SJCRH30 (cell line): ENCODE data around the gene C2CD4B. TPM values are rescaled to one million over a fixed set of nuclear protein-coding genes. Genes with fewer than 3 reads are reported as not detected.

ENCODE experiments used
- DNase-seq, 2 experiments: peaks; one replicate each; pipeline ENCODE4 v3.0.0-alpha.2; 2015 to 2020
- H3K27ac ChIP-seq: fragments of 250-450 bp; sonication (Bioruptor Pico); 2 replicates; pipeline ENCODE4 v1.5.1; 2020; ENCODE audit warnings: mild to moderate bottlenecking, moderate library complexity
- H3K27me3 ChIP-seq: fragments of 250-450 bp; sonication (Bioruptor Pico); 2 replicates; pipeline ENCODE4 v1.5.1; 2020; ENCODE audit warnings: mild to moderate bottlenecking, moderate library complexity
- H3K36me3 ChIP-seq: fragments of 250-450 bp; sonication (Bioruptor Pico); 2 replicates; pipeline ENCODE4 v1.5.1; 2020; ENCODE audit warnings: mild to moderate bottlenecking, moderate library complexity
- H3K4me1 ChIP-seq: fragments of 250-450 bp; sonication (Bioruptor Pico); 2 replicates; pipeline ENCODE4 v1.5.1; 2020; ENCODE audit warnings: mild to moderate bottlenecking, moderate library complexity
- H3K4me3 ChIP-seq: fragments of 250-450 bp; sonication (Bioruptor Pico); 2 replicates; pipeline ENCODE4 v1.5.1; 2020; ENCODE audit warnings: mild to moderate bottlenecking, moderate library complexity
- H3K9me3 ChIP-seq: fragments of 250-450 bp; sonication (Bioruptor Pico); replicated peaks from 2 replicates; pipeline ENCODE4 v1.5.1; 2020; ENCODE audit warnings: mild to moderate bottlenecking, moderate library complexity
- total RNA-seq: library from RNA; depleted of rRNA; stranded (reverse); fragments of >200 nt; shearing (Covaris generic); gene quantifications from 2 replicates; pipeline ENCODE4 v1.2.3, GENCODE V29; 2014; rRNA removed

Gene C2CD4B
- total RNA-seq, 1 experiment from 2014 or later: not detected

DNA sequence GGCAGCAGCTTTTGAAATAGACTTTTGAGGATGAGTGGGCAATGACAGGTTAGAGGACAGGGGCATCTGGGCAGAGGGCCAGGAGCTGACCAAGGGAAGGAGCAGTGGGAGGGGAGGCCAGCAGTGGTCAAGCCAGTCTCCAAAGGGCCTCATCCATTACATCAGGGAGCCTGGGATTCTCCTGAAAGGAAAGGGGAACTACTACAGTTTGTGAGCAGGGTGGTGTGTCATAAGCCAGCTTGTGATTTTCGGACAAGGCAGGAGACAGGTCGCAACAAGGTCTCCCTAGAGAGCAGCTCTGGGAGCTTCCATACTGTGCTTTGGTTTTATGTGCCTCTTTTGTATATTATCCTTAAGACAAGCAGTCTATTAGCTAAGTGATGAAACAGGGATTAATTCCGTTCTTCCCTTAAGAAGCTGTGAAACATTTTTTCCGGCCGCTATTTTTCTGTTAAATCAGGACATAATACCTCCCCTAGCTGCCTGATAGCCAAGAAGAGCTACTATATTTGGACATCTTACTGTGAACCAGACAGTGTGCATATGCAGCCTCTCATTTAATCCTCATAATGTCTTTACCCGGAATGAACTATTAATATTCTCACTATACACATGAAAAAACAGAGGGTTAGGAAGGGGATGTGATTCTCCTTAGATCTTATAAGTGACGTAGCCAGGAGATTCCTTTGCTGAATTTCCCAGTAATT is 46.4 kb downstream of the C2CD4B start:
- Histone ChIP-seq H3K9me3 (no peaks in the 10 kb centered on the region), H3K4me3 (peak overlapping the region; percentile 24), H3K27ac (peak overlapping the region; percentile 37), H3K4me1 (0 out of 2 replicates have a peak, but pooled peaks cover 3% of the 10 kb centered on the region), H3K27me3 (no peaks in the 10 kb centered on the region), H3K36me3 (no peaks in the 10 kb centered on the region)
- no peak for DNase-seq

DNA sequence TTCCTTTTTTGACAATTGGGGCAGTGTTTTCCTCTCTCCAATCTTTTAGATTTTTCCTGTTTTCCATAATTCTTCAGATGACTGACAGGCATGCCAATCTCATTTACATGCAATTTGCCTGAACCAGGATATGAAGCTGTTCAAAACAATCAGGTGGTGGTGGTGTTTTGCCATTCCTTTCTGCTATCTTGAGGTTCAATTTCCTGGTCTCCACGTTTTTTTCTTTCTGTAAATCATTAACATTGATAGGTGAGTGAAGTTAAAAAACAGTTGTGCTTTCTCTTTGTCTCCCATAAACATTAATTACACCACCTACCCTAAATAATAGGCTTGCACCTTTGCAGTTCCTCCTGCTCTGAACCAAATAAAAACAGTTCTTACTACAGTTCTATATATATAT is 49.2 kb downstream of the C2CD4B start:
- Histone ChIP-seq H3K27ac (no peak overlapping the region), H3K4me3 (no peak overlapping the region), H3K36me3 (no peaks in the 10 kb centered on the region), H3K27me3 (no peaks in the 10 kb centered on the region), H3K4me1 (0 out of 2 replicates have a peak, but pooled peaks cover 3% of the 10 kb centered on the region), H3K9me3 (no peaks in the 10 kb centered on the region)
- no peak for DNase-seq

Other genes starting within 250 kb of the C2CD4B start
- 32.3 and 35.5 TPM in 2 replicates for gene VPS13C, start 104.8 kb downstream of the C2CD4B start, total RNA-seq
- 0.04 and 0.10 TPM in 2 replicates for gene C2CD4A, start 98.3 kb downstream of the C2CD4B start, total RNA-seq
- 16.4 and 16.5 TPM in 2 replicates for gene TLN2, start 225.3 kb upstream of the C2CD4B start, total RNA-seq